GM10847 (cell line): ENCODE results near the gene IGSF22.

Experiments used
- POLR2A ChIP-seq: IDR thresholded peaks from 2 replicates; pipeline ENCODE4 v1.6.1; 2011; ENCODE audit not compliant: insufficient read length; ENCODE audit errors: extremely low read depth

The IGSF22 gene

GRCh38 chr11:18726040-18726439 lies at the start of gene IGSF22:
Gene IGSF22 (minus strand): TSS chr11:18726188. CDS start chr11:18724236, 1,952 bp downstream.
- no peak for TF ChIP-seq POLR2A

- no peak for TF ChIP-seq POLR2A
Observed at GRCh38 chr11:18774801-18775200, 48.8 kb upstream of the IGSF22 start.

- no peak for TF ChIP-seq POLR2A
Observed at GRCh38 chr11:18773681-18774080, 47.7 kb upstream of the IGSF22 start.

GRCh38 chr11:18773104-18773503 lies 47.1 kb upstream of the IGSF22 start:
- TF ChIP-seq POLR2A: no peak

GRCh38 chr11:18772211-18772610 lies 46.2 kb upstream of the IGSF22 start:
- TF ChIP-seq POLR2A: no peak

- TF ChIP-seq POLR2A: no peak
Observed at GRCh38 chr11:18771266-18772035, 45.5 kb upstream of the IGSF22 start.

- no peak for TF ChIP-seq POLR2A
Observed at GRCh38 chr11:18770479-18771125, 44.6 kb upstream of the IGSF22 start.

GRCh38 chr11:18769802-18770456 lies 43.9 kb upstream of the IGSF22 start:
- no peak for TF ChIP-seq POLR2A

GRCh38 chr11:18768978-18769377 lies 43.0 kb upstream of the IGSF22 start:
- TF ChIP-seq POLR2A: no peak

- TF ChIP-seq POLR2A: no peak
Observed at GRCh38 chr11:18768472-18768901, 42.5 kb upstream of the IGSF22 start.

- no peak for TF ChIP-seq POLR2A
Observed at GRCh38 chr11:18766015-18766414, 40.0 kb upstream of the IGSF22 start.

GRCh38 chr11:18765554-18765953 lies 39.6 kb upstream of the IGSF22 start:
- TF ChIP-seq POLR2A: no peak

GRCh38 chr11:18761741-18762140 lies 35.8 kb upstream of the IGSF22 start:
- TF ChIP-seq POLR2A: no peak

- TF ChIP-seq POLR2A: no peak
Observed at GRCh38 chr11:18761144-18761543, 35.2 kb upstream of the IGSF22 start.

GRCh38 chr11:18757811-18758210 lies 31.8 kb upstream of the IGSF22 start:
- no peak for TF ChIP-seq POLR2A

GRCh38 chr11:18756889-18757288 lies 30.9 kb upstream of the IGSF22 start:
- TF ChIP-seq POLR2A: no peak
